K562 (cell line): Measurements from ENCODE around the gene ARL4D. TPM values are rescaled to one million over a fixed set of nuclear protein-coding genes. Genes with fewer than 3 reads are reported as not detected.

Experiments
- CCAR2 ChIP-seq: fragments of 200-400 bp; formaldehyde crosslinking; IDR thresholded peaks from 2 replicates; pipeline ENCODE4 v1.6.1; 2017; ENCODE audit warnings: mild to moderate bottlenecking, low read depth, low read length
- CXXC5 ChIP-seq: fragments of 250-450 bp; sonication (Bioruptor Pico); IDR thresholded peaks from 2 replicates; pipeline ENCODE4 v1.8.0; 2022; ENCODE audit warnings: inconsistent platforms, mild to moderate bottlenecking, moderate library complexity
- ELF2 ChIP-seq: fragments of 250-450 bp; sonication (Bioruptor Pico); IDR thresholded peaks from 2 replicates; pipeline ENCODE4 v1.5.0; 2021; ENCODE audit warnings: mild to moderate bottlenecking
- ERF ChIP-seq: fragments of 450-650 bp; formaldehyde crosslinking; IDR thresholded peaks from 2 replicates; pipeline ENCODE4 v1.4.0; 2020; ENCODE audit warnings: mild to moderate bottlenecking, mixed read lengths
- FOXJ3 ChIP-seq: sonication (generic); formaldehyde crosslinking; IDR thresholded peaks from 2 replicates; pipeline ENCODE4 v1.4.0; 2020; ENCODE audit warnings: mild to moderate bottlenecking, missing genetic modification reagents
- GABPA ChIP-seq: fragments of 200-800 bp; sonication (Bioruptor generic); conservative IDR thresholded peaks from 2 replicates; pipeline ENCODE4 v1.6.1; 2016; ENCODE audit warnings: low read depth, missing genetic modification characterization, missing compliant biosample characterization
- JUN ChIP-seq, 2 experiments: sonication (generic) in 1 of 2; formaldehyde crosslinking in 1 of 2; IDR thresholded peaks; 2 replicates each; pipeline versions ENCODE4 v1.6.1 to v1.8.0; 2012 to 2022; ENCODE audit warnings: borderline replicate concordance in 2 of 2, mild to moderate bottlenecking in 2 of 2, improper control_type of control experiment in 1 of 2, low read depth in 1 of 2, low read length in 1 of 2, missing genetic modification reagents in 1 of 2
- KAT2B ChIP-seq: IDR thresholded peaks from one replicate; pipeline ENCODE4 v1.6.1; 2012; ENCODE audit warnings: low read depth, mild to moderate bottlenecking, control low read depth, inconsistent platforms, low read length, moderate library complexity
- MTA3 ChIP-seq: fragments of 450-650 bp; formaldehyde crosslinking; IDR thresholded peaks from 2 replicates; pipeline ENCODE4 v1.6.1; 2017; ENCODE audit warnings: mild to moderate bottlenecking, borderline replicate concordance
- NEUROD1 ChIP-seq: fragments of 150-350 bp; IDR thresholded peaks from 2 replicates; pipeline ENCODE4 v1.6.1; 2014; ENCODE audit warnings: borderline replicate concordance, low read length, low read depth; ENCODE audit not compliant: partially characterized antibody
- NR4A1 ChIP-seq, 2 experiments: fragments of 250-450 bp in 1 of 2; fragments of 450-650 bp in 1 of 2; sonication (Bioruptor Pico) in 1 of 2; IDR thresholded peaks; 2 replicates each; pipeline versions ENCODE4 v1.4.0 to v1.6.1; 2016 to 2020; ENCODE audit warnings: mild to moderate bottlenecking in 2 of 2, missing compliant biosample characterization in 1 of 2, missing genetic modification characterization in 1 of 2, moderate library complexity in 1 of 2
- POLR3A ChIP-seq: IDR thresholded peaks from 2 replicates; pipeline ENCODE4 v1.6.1; 2011; ENCODE audit warnings: borderline replicate concordance, mild to moderate bottlenecking, moderate library complexity; ENCODE audit not compliant: insufficient read length, insufficient read depth; ENCODE audit errors: extremely low read depth
- POU5F1 ChIP-seq: fragments of 150-350 bp; IDR thresholded peaks from 2 replicates; pipeline ENCODE4 v1.6.1; 2014; ENCODE audit warnings: borderline replicate concordance, low read length, low read depth, mild to moderate bottlenecking; ENCODE audit not compliant: partially characterized antibody
- SIRT6 ChIP-seq: IDR thresholded peaks from one replicate; pipeline ENCODE4 v1.6.1; 2012; ENCODE audit warnings: low read depth, mild to moderate bottlenecking, control low read depth, inconsistent platforms, low read length, moderate library complexity
- polyA plus RNA-seq, 8 experiments: library from polyadenylated mRNA; depleted of rRNA in 4 of 8; stranded (reverse) in 5 of 8; unstranded in 3 of 8; fragments of >200 nt; fragmentation: Nextera tagmentation in 2 of 8; fragmentation: Illumina TruSeq in 1 of 8; extraction: Ambion mirVana in 2 of 8; extraction: Trizol in 1 of 8; gene quantifications; 2 replicates each; pipeline versions ENCODE4 v1.2.1 to v1.2.3, GENCODE V29; 2011 to 2014; ENCODE audit warnings: inconsistent platforms in 1 of 8, missing spikeins in 1 of 8
- total RNA-seq, 7 experiments: library from RNA; depleted of rRNA in 6 of 7; stranded (reverse); fragments of >200 nt in 6 of 7; fragmentation: Illumina TruSeq in 2 of 7; extraction: Trizol in 2 of 7; gene quantifications; 2 replicates each; pipeline versions ENCODE4 v1.2.1 to v1.2.3, GENCODE V29; 2011 to 2021; ENCODE audit warnings: low replicate concordance in 1 of 7
- TF ChIP-seq, protein P1 (sequence below): sonication (generic); formaldehyde crosslinking; IDR thresholded peaks from 2 replicates; pipeline ENCODE4 v1.8.0; 2022; ENCODE audit warnings: missing genetic modification reagents, mild to moderate bottlenecking, borderline replicate concordance
- TF ChIP-seq, protein P2 (sequence below): fragments of 450-650 bp; formaldehyde crosslinking; IDR thresholded peaks from 2 replicates; pipeline ENCODE4 v1.4.0; 2020; ENCODE audit warnings: mild to moderate bottlenecking, moderate library complexity
- TF ChIP-seq, protein P3 (sequence below): sonication (generic); formaldehyde crosslinking; IDR thresholded peaks from 2 replicates; pipeline ENCODE4 v1.8.1; 2022; ENCODE audit warnings: missing genetic modification reagents
- TF ChIP-seq, protein P4 (sequence below): IDR thresholded peaks from 2 replicates; pipeline ENCODE4 v1.6.1; 2012; ENCODE audit warnings: low read depth, low read length, improper control_type of control experiment, borderline replicate concordance
- TF ChIP-seq, protein P5 (sequence below): fragments of 250-450 bp; sonication (Bioruptor Pico); IDR thresholded peaks from 2 replicates; pipeline ENCODE4 v1.4.0; 2020; ENCODE audit warnings: mild to moderate bottlenecking

The ARL4D gene
- total and polyA plus RNA-seq, 9 of the 15 experiments (the other 6 are each of a cell fraction or from before 2014, with no cell fraction given), result 0.07 to 0.53 (median 0.28) TPM; not detected in 1

DNA sequence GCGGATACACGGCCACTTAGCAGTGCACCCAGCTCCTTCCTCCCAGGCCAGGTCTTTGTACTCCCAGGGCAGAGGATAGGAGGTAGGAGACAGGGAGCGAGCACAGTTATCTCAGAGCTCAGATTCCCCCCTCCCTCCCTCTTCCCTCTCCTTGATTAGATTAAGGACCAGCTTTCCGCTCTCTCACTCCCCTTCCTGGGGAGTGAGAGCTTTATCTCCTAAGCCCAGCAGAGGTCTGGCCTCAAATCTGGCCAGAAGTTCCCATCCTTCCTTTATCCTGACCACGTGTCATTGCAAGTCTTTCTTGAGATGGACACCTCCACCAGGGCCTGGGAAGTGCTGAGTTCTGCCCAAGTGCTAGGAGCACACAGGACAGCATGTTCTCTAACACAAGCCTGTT, 5.1 kb downstream of the ARL4D start (continued):
- TF ChIP-seq, protein P1, sequence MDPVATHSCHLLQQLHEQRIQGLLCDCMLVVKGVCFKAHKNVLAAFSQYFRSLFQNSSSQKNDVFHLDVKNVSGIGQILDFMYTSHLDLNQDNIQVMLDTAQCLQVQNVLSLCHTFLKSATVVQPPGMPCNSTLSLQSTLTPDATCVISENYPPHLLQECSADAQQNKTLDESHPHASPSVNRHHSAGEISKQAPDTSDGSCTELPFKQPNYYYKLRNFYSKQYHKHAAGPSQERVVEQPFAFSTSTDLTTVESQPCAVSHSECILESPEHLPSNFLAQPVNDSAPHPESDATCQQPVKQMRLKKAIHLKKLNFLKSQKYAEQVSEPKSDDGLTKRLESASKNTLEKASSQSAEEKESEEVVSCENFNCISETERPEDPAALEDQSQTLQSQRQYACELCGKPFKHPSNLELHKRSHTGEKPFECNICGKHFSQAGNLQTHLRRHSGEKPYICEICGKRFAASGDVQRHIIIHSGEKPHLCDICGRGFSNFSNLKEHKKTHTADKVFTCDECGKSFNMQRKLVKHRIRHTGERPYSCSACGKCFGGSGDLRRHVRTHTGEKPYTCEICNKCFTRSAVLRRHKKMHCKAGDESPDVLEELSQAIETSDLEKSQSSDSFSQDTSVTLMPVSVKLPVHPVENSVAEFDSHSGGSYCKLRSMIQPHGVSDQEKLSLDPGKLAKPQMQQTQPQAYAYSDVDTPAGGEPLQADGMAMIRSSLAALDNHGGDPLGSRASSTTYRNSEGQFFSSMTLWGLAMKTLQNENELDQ (CRISPR knock-in tag), result no peak
- no peak for TF ChIP-seq SIRT6
- TF ChIP-seq JUN (IDR thresholded peaks at IDR 0.05; ENCODE audit: borderline replicate concordance, low read depth, low read length), result no peak
- no peak for TF ChIP-seq JUN (CRISPR knock-in tag; IDR thresholded peaks at IDR 0.05; ENCODE audit: borderline replicate concordance)
- TF ChIP-seq CXXC5, result peak; percentile 76
- no peak for TF ChIP-seq FOXJ3 (CRISPR knock-in tag)
- 0 out of 2 replicates have a peak, but pooled peaks have one; percentile 35 for TF ChIP-seq MTA3
- no peak for TF ChIP-seq GABPA
- TF ChIP-seq, protein P2, sequence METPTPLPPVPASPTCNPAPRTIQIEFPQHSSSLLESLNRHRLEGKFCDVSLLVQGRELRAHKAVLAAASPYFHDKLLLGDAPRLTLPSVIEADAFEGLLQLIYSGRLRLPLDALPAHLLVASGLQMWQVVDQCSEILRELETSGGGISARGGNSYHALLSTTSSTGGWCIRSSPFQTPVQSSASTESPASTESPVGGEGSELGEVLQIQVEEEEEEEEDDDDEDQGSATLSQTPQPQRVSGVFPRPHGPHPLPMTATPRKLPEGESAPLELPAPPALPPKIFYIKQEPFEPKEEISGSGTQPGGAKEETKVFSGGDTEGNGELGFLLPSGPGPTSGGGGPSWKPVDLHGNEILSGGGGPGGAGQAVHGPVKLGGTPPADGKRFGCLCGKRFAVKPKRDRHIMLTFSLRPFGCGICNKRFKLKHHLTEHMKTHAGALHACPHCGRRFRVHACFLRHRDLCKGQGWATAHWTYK (CRISPR knock-in tag), result no peak
- TF ChIP-seq NEUROD1, result no peak
- TF ChIP-seq, protein P3, sequence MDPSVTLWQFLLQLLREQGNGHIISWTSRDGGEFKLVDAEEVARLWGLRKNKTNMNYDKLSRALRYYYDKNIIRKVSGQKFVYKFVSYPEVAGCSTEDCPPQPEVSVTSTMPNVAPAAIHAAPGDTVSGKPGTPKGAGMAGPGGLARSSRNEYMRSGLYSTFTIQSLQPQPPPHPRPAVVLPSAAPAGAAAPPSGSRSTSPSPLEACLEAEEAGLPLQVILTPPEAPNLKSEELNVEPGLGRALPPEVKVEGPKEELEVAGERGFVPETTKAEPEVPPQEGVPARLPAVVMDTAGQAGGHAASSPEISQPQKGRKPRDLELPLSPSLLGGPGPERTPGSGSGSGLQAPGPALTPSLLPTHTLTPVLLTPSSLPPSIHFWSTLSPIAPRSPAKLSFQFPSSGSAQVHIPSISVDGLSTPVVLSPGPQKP (CRISPR knock-in tag), result no peak
- no peak for TF ChIP-seq POLR3A
- TF ChIP-seq, protein P4, sequence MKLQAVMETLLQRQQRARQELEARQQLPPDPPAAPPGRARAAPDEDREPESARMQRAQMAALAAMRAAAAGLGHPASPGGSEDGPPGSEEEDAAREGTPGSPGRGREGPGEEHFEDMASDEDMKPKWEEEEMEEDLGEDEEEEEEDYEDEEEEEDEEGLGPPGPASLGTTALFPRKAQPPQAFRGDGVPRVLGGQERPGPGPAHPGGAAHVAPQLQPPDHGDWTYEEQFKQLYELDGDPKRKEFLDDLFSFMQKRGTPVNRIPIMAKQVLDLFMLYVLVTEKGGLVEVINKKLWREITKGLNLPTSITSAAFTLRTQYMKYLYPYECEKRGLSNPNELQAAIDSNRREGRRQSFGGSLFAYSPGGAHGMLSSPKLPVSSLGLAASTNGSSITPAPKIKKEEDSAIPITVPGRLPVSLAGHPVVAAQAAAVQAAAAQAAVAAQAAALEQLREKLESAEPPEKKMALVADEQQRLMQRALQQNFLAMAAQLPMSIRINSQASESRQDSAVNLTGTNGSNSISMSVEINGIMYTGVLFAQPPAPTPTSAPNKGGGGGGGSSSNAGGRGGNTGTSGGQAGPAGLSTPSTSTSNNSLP, result no peak
- no peak for TF ChIP-seq CCAR2
- no peak for TF ChIP-seq ERF (CRISPR knock-in tag)
- TF ChIP-seq ELF2, result no peak
- TF ChIP-seq, protein P5, sequence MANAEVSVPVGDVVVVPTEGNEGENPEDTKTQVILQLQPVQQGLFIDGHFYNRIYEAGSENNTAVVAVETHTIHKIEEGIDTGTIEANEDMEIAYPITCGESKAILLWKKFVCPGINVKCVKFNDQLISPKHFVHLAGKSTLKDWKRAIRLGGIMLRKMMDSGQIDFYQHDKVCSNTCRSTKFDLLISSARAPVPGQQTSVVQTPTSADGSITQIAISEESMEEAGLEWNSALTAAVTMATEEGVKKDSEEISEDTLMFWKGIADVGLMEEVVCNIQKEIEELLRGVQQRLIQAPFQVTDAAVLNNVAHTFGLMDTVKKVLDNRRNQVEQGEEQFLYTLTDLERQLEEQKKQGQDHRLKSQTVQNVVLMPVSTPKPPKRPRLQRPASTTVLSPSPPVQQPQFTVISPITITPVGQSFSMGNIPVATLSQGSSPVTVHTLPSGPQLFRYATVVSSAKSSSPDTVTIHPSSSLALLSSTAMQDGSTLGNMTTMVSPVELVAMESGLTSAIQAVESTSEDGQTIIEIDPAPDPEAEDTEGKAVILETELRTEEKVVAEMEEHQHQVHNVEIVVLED (CRISPR knock-in tag), result no peak
- no peak for TF ChIP-seq POU5F1
- no peak for TF ChIP-seq KAT2B
- no peak for TF ChIP-seq NR4A1 (CRISPR knock-in tag; IDR thresholded peaks at IDR 0.05)
- TF ChIP-seq NR4A1 (tag; IDR thresholded peaks at IDR 0.05), result peak; percentile 89
